HepG2 (cell line): ENCODE measurements around the gene SLC16A3. TPM values are rescaled to one million over a fixed set of nuclear protein-coding genes. Genes with fewer than 3 reads are reported as not detected.

Source experiments
- CENPT ChIP-seq: sonication (generic); formaldehyde crosslinking; IDR thresholded peaks from 2 replicates; pipeline ENCODE4 v1.8.0; 2022; ENCODE audit warnings: low read depth, mild to moderate bottlenecking, moderate library complexity, missing genetic modification reagents
- DPF2 ChIP-seq: sonication (generic); formaldehyde crosslinking; IDR thresholded peaks from 2 replicates; pipeline ENCODE4 v1.4.0; 2020; ENCODE audit warnings: mild to moderate bottlenecking, low read depth, missing genetic modification reagents, borderline replicate concordance
- ERF ChIP-seq: IDR thresholded peaks from 2 replicates; pipeline ENCODE4 v1.6.1; 2018; ENCODE audit warnings: missing biosample characterization, missing genetic modification reagents
- GATAD2A ChIP-seq: IDR thresholded peaks from 2 replicates; pipeline ENCODE4 v1.6.1; 2016
- HMG20A ChIP-seq: IDR thresholded peaks from 2 replicates; pipeline ENCODE4 v1.6.1; 2016; ENCODE audit warnings: borderline replicate concordance
- KDM5B ChIP-seq: sonication (generic); formaldehyde crosslinking; IDR thresholded peaks from 2 replicates; pipeline ENCODE4 v1.4.0; 2020; ENCODE audit warnings: missing genetic modification reagents, mild to moderate bottlenecking, borderline replicate concordance
- KLF11 ChIP-seq: IDR thresholded peaks from 2 replicates; pipeline ENCODE4 v1.6.1; 2016; ENCODE audit warnings: missing compliant biosample characterization
- MEF2D ChIP-seq: sonication (generic); formaldehyde crosslinking; IDR thresholded peaks from 2 replicates; pipeline ENCODE4 v1.5.1; 2020; ENCODE audit warnings: mild to moderate bottlenecking, missing genetic modification reagents
- MYNN ChIP-seq: sonication (generic); formaldehyde crosslinking; IDR thresholded peaks from 2 replicates; pipeline ENCODE4 v1.4.0; 2020; ENCODE audit warnings: mild to moderate bottlenecking, low read depth, missing genetic modification reagents
- RBM39 ChIP-seq: fragments of 200-400 bp; formaldehyde crosslinking; IDR thresholded peaks from one replicate; pipeline ENCODE4 v1.6.1; 2018; ENCODE audit warnings: antibody characterized with exemption, mild to moderate bottlenecking, low read depth, low read length; ENCODE audit not compliant: poor library complexity, severe bottlenecking
- SAP130 ChIP-seq: IDR thresholded peaks from 2 replicates; pipeline ENCODE4 v1.6.1; 2016; ENCODE audit warnings: low read depth
- TMF1 ChIP-seq: sonication (generic); formaldehyde crosslinking; IDR thresholded peaks from 2 replicates; pipeline ENCODE4 v1.8.1; 2022; ENCODE audit warnings: low read depth, missing genetic modification reagents
- TRIM22 ChIP-seq: fragments of 450-650 bp; IDR thresholded peaks from 2 replicates; pipeline ENCODE4 v1.6.1; 2017
- ZBTB38 ChIP-seq: sonication (generic); formaldehyde crosslinking; IDR thresholded peaks from 2 replicates; pipeline ENCODE4 v1.5.1; 2020; ENCODE audit warnings: mild to moderate bottlenecking, missing genetic modification reagents
- ZFP36L1 ChIP-seq: sonication (generic); formaldehyde crosslinking; IDR thresholded peaks from 2 replicates; pipeline ENCODE4 v1.8.0; 2022; ENCODE audit warnings: mild to moderate bottlenecking, missing genetic modification reagents, moderate library complexity
- ZNF101 ChIP-seq: sonication (generic); formaldehyde crosslinking; IDR thresholded peaks from 2 replicates; pipeline ENCODE4 v1.4.0; 2020; ENCODE audit warnings: mild to moderate bottlenecking, low read depth, missing genetic modification reagents, borderline replicate concordance
- ZNF30 ChIP-seq: sonication (generic); formaldehyde crosslinking; IDR thresholded peaks from 2 replicates; pipeline ENCODE4 v1.5.0; 2020; ENCODE audit warnings: mild to moderate bottlenecking, missing genetic modification reagents
- ZNF33A ChIP-seq: sonication (generic); formaldehyde crosslinking; IDR thresholded peaks from 2 replicates; pipeline ENCODE4 v1.5.1; 2020; ENCODE audit warnings: missing genetic modification reagents, mild to moderate bottlenecking, moderate library complexity, borderline replicate concordance
- ZNF558 ChIP-seq: sonication (generic); formaldehyde crosslinking; IDR thresholded peaks from 2 replicates; pipeline ENCODE4 v1.9.0; 2022; ENCODE audit warnings: mild to moderate bottlenecking, missing genetic modification reagents, borderline replicate concordance
- ZNF670 ChIP-seq: sonication (generic); formaldehyde crosslinking; IDR thresholded peaks from 2 replicates; pipeline ENCODE4 v1.8.0; 2022; ENCODE audit warnings: mild to moderate bottlenecking, missing genetic modification reagents, borderline replicate concordance
- ZNF704 ChIP-seq: sonication (generic); formaldehyde crosslinking; IDR thresholded peaks from 2 replicates; pipeline ENCODE4 v1.8.1; 2023; ENCODE audit warnings: mild to moderate bottlenecking, inconsistent platforms, moderate library complexity, missing genetic modification reagents, borderline replicate concordance
- ZNF737 ChIP-seq: sonication (generic); formaldehyde crosslinking; IDR thresholded peaks from 2 replicates; pipeline ENCODE4 v1.5.0; 2020; ENCODE audit warnings: missing genetic modification reagents, mild to moderate bottlenecking, borderline replicate concordance
- ZNF792 ChIP-seq: IDR thresholded peaks from 2 replicates; pipeline ENCODE4 v1.6.1; 2016
- ZNF841 ChIP-seq: sonication (generic); formaldehyde crosslinking; IDR thresholded peaks from 2 replicates; pipeline ENCODE4 v1.8.1; 2023; ENCODE audit warnings: missing genetic modification reagents, borderline replicate concordance
- ZSCAN12 ChIP-seq: sonication (generic); formaldehyde crosslinking; IDR thresholded peaks from 2 replicates; pipeline ENCODE4 v1.9.0; 2021; ENCODE audit warnings: mild to moderate bottlenecking, missing genetic modification reagents
- ZSCAN29 ChIP-seq: sonication (generic); formaldehyde crosslinking; conservative IDR thresholded peaks from 2 replicates; pipeline ENCODE4 v1.4.0; 2020; ENCODE audit warnings: mild to moderate bottlenecking, missing genetic modification reagents
- polyA plus RNA-seq, 8 experiments: library from polyadenylated mRNA; depleted of rRNA in 3 of 8; stranded (reverse) in 7 of 8; unstranded in 1 of 8; fragments of >200 nt; fragmentation: Illumina TruSeq in 4 of 8; extraction: Trizol in 4 of 8; gene quantifications; 2 replicates each; pipeline versions ENCODE4 v1.2.1 to v1.2.3, GENCODE V29; 2011 to 2016; ENCODE audit warnings: low read depth in 4 of 8, missing spikeins in 1 of 8, mixed read lengths in 1 of 8; ENCODE audit not compliant: insufficient read depth in 1 of 8
- total RNA-seq, 5 experiments: library from RNA; depleted of rRNA; stranded (reverse); fragments of >200 nt; fragmentation: Illumina TruSeq; extraction: Trizol; gene quantifications; 2 replicates each; pipeline ENCODE4 v1.2.3, GENCODE V29; 2016; ENCODE audit warnings: low read depth in 1 of 5
- TF ChIP-seq, protein P1 (sequence below): sonication (generic); formaldehyde crosslinking; IDR thresholded peaks from 2 replicates; pipeline ENCODE4 v1.9.0; 2021; ENCODE audit warnings: missing genetic modification reagents, borderline replicate concordance

Gene SLC16A3
- total and polyA plus RNA-seq, 2 of the 13 experiments (the other 11 are each of a cell fraction or from before 2014, with no cell fraction given): 242 to 349 TPM

GRCh38 chr17:82217530-82218204, 11.2 kb upstream of the SLC16A3 start (continued):
- TF ChIP-seq ZNF101 (CRISPR knock-in tag) (no peak), KDM5B (peak; percentile 69; the same call in 1 of the 2 replicates), TRIM22 (no peak), KLF11 (CRISPR knock-in tag) (peak; percentile 87), RBM39 (peak; percentile 24), ZFP36L1 (CRISPR knock-in tag) (peak; percentile 66), ZSCAN12 (CRISPR knock-in tag) (no peak), DPF2 (CRISPR knock-in tag) (peak; percentile 61), ZBTB38 (peak; percentile 87), ZNF737 (CRISPR knock-in tag) (no peak), ZNF558 (no peak), MEF2D (CRISPR knock-in tag) (peak; percentile 61), CENPT (peak; percentile 91; the same call in 1 of the 2 replicates), SAP130 (CRISPR knock-in tag) (peak; percentile 87), ZSCAN29 (no peak), ZNF792 (CRISPR knock-in tag) (peak; percentile 83), ZNF30 (peak; percentile 93), ZNF670 (0 out of 2 replicates have a peak, but pooled peaks have one; percentile 31), ZNF841 (CRISPR knock-in tag) (no peak), GATAD2A (peak; percentile 85; the same call in 1 of the 2 replicates), ERF (CRISPR knock-in tag) (peak; percentile 74; the same call in 1 of the 2 replicates), HMG20A (CRISPR knock-in tag) (peak; percentile 58), MYNN (CRISPR knock-in tag) (no peak; the same call in 1 of the 2 replicates), ZNF33A (CRISPR knock-in tag) (no peak), TMF1 (CRISPR knock-in tag) (no peak), ZNF704 (CRISPR knock-in tag) (no peak)
- TF ChIP-seq, protein P1, sequence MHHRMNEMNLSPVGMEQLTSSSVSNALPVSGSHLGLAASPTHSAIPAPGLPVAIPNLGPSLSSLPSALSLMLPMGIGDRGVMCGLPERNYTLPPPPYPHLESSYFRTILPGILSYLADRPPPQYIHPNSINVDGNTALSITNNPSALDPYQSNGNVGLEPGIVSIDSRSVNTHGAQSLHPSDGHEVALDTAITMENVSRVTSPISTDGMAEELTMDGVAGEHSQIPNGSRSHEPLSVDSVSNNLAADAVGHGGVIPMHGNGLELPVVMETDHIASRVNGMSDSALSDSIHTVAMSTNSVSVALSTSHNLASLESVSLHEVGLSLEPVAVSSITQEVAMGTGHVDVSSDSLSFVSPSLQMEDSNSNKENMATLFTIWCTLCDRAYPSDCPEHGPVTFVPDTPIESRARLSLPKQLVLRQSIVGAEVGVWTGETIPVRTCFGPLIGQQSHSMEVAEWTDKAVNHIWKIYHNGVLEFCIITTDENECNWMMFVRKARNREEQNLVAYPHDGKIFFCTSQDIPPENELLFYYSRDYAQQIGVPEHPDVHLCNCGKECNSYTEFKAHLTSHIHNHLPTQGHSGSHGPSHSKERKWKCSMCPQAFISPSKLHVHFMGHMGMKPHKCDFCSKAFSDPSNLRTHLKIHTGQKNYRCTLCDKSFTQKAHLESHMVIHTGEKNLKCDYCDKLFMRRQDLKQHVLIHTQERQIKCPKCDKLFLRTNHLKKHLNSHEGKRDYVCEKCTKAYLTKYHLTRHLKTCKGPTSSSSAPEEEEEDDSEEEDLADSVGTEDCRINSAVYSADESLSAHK (CRISPR knock-in tag): 0 out of 2 replicates have a peak, but pooled peaks have one; percentile 44
